ENCODE data around the gene RBMS3.
"Not testable (repeated sequence)": the region's sequence is repeated elsewhere in the genome, so short reads cannot be mapped to it uniquely, and the experiment has no call there.

RBMS3 gene

GRCh38 chr3:29313981-29314726 is 33.3 kb downstream of the RBMS3 start:
- no peak for DNase-seq

- no peak for DNase-seq
These were observed 33.8 kb downstream of the RBMS3 start for GRCh38 chr3:29314727-29315088.

- DNase-seq: no peak
These were observed 36.8 kb downstream of the RBMS3 start for GRCh38 chr3:29317659-29318173.

GRCh38 chr3:29318251-29318650 is 37.4 kb downstream of the RBMS3 start:
- DNase-seq: no peak

- no peak for DNase-seq
These were observed 38.4 kb downstream of the RBMS3 start for GRCh38 chr3:29319262-29319661.

DNA sequence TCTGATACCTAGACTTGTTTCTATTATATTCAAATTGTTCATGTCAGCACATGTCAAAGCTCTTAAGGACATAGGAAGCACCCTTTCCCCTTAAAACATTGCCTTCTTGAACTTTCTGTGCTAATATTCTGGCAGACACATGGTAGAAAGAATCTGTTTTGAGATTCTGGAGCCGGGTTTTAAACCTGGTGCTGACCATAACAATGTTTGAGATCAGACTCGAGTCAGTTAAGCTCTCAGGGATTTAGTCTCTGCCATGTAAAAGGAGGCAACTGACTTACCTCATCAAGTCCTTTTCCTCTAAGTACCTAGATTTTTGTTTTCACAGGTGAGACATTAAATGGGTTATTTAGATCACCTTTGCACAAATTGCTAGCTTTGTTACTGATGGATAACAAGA is 38.9 kb downstream of the RBMS3 start:
- DNase-seq: no peak

DNA sequence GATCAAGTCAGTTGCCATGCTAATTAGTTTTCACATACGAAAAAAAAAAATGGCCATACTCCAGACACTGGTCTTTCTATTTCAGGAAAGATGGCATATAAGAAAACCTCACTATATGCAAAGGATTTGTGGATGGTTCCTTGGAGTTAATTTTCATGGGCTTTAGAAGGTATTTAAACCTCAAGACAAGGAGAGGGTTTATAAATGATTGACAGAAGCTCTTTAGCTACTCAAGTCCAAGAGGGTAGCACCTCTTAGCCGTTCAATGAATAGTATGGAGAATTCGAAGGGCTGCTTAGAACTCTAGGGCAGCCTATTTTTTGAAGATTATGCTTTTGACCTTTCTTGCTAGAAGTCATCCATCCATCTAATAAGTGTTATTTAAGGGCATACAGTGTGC is 41.7 kb downstream of the RBMS3 start:
- DNase-seq: no peak

- no peak for DNase-seq
These were observed 43.3 kb downstream of the RBMS3 start for GRCh38 chr3:29324180-29324651.

DNA sequence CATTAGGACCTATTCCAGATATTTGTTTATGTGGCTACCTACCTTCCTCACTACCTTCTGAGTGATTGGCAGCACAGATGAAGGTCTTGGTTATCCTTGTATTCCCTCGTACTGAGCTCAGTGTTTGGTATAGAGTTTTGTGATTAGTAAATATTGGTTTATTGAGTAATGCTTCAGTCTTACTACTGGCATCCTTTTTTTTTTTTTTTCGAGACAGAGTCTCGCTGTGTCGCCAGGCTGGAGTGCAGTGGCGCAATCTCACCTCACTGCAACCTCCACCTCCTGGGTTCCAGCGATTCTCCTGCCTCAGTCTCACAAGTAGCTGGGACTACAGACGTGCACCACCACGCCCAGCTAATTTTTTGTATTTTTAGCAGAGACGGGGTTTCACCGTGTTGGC is 45.7 kb downstream of the RBMS3 start:
- DNase-seq: not testable (repeated sequence)

DNA sequence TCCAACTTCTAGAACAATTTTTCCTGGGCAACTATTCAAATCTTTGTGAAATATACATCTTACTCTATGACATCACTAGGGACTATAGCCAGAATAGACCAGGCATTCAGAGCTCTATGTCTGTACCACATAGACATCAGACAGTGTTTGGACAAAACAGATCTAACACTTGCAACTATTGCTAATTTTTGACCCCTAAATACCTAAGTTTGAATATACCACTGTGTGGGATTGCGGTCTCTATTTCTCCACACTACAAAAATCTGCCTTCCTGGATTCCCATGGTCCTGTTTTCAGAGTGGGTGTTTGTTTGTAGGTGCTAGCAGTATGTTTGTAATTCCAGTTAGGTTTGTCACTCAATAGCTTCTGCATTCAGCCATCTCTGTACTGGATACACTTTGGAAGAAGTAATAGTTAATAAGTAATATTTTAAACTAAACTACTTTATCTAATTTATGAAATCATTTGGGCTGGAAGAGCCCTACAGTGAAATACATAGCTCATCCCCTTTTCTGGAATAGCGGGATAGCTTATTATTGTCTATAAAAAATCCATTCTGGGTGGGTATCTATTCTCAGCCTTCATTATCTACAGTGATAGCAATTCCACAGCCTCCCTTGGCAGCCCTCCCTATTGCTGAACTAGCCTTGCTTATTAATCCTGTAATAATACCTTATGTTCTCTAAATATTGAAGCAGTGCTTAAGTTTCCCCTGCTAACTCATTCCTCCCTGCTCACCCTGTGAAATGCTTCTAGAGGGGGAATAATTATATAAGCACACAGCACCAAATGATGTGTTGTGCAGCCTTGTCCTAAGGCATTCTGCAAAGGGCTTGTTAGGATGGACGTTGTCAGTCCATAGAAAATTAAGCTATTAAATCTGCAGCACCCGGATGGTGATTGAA is 49.4 kb downstream of the RBMS3 start:
- DNase-seq: no peak

- no peak for DNase-seq
These were observed 50.2 kb downstream of the RBMS3 start for GRCh38 chr3:29331035-29331434.

- DNase-seq: no peak
These were observed 50.8 kb downstream of the RBMS3 start for GRCh38 chr3:29331456-29332194.

DNA sequence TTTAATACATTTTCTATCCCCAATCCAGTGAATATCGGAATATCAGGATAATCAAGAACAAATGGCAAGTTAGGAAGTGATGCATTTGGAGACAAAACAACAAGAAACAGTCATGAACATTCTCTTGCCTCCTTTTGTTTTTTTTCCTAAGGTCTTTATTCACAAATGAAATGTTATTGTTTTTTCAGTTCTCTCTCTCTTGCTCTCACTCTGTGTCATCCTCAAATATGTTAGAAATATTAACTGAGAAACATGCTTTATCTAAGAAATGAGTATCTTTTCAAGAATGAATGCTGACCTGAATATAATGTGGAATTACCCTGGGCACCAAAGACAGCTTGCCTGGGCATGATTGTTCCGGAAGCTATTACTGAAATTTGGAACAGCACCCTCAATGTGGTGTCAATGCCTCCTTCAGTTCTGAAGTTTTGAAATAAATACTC is 51.3 kb downstream of the RBMS3 start:
- DNase-seq: no peak

- no peak for DNase-seq
These were observed 52.7 kb downstream of the RBMS3 start for GRCh38 chr3:29333576-29333975.

- DNase-seq: no peak
These were observed 53.8 kb downstream of the RBMS3 start for GRCh38 chr3:29334706-29335105.

GRCh38 chr3:29335438-29335837 is 54.6 kb downstream of the RBMS3 start:
- peak; percentile 72 for DNase-seq

GRCh38 chr3:29335943-29336342 is 55.1 kb downstream of the RBMS3 start:
- DNase-seq: no peak

DNA sequence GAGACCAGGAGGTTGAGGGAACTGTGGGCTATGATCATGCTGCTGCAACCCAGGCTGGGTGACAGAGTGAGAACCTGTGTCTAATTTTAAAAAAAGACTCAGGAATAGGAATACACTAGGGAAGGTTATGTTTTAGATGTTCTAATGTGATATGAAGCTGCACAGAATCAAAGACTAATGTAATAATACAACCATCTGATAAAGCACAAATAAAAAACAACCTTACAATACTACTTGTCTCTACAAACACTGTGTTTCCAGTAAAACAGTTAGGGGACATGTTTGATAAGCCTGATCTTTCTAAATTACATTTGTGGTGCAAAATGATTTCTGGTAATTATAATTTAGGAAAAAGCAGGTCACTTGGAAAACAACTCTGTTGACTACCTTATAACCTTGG is 56.7 kb downstream of the RBMS3 start:
- no peak for DNase-seq

- no peak for DNase-seq
These were observed 57.5 kb downstream of the RBMS3 start for GRCh38 chr3:29338377-29338776.

- no peak for DNase-seq
These were observed 58.4 kb downstream of the RBMS3 start for GRCh38 chr3:29339016-29339833.

- no peak for DNase-seq
These were observed 63.3 kb downstream of the RBMS3 start for GRCh38 chr3:29344154-29344553.

DNA sequence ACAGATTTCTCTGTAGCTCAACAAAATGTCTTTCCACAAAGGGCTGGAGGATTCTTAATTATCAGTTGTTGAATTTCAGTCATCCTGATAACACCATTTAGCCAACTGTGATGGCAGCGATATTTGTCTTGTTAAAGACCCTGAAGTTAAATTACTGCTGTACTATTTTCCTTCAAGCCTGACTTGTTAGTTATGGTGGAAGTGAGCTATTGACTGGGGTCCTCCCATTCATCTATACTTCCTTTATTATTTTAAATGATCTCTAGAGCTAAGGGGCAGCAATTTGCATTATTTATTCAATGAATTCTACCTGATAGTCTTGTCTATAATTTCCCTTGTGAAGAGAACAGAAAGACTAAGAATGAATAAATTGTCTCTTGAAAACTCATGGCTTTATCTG is 64.1 kb downstream of the RBMS3 start:
- DNase-seq: no peak
